ENCODE data around the gene CACNA1A.

DNA sequence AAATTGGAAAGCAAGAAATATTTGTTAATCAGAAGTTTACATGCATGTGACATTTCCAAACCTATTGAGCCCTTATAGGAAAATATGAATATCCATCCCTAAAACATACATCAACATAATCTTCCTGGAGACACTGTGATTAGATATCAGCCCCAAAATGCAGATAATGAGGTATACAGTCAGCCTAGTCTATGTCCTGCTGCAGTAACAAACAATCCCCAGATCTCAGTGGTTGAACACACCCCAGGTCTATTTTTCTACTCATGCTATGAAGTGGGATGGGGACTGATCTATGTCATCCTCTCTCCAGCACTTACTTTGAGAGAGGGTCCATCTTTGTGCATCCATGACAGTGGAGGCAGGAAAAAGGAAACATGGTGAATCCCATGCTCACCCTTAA is 31.2 kb downstream of the CACNA1A start:
- TF ChIP-seq POLR2A (IDR thresholded peaks at IDR 0.05; ENCODE audit: low read depth, low read length) (no peak), MXI1 (IDR thresholded peaks at IDR 0.05; ENCODE audit: borderline replicate concordance, low read depth, low read length) (no peak), RAD21 (IDR thresholded peaks at IDR 0.05; ENCODE audit: low read length) (no peak), SMC3 (IDR thresholded peaks at IDR 0.05; ENCODE audit: low read depth, low read length) (no peak), MAFK (IDR thresholded peaks at IDR 0.05; ENCODE audit: low read depth, low read length) (no peak), FOS (IDR thresholded peaks at IDR 0.05; ENCODE audit: low read depth, low read length) (no peak), CEBPB (IDR thresholded peaks at IDR 0.05; ENCODE audit: low read depth, low read length) (no peak), RFX5 (IDR thresholded peaks at IDR 0.05; ENCODE audit: low read depth, low read length) (no peak), CHD1 (IDR thresholded peaks at IDR 0.05; ENCODE audit: low read depth, low read length) (no peak)
- TF ChIP-seq, protein P1, sequence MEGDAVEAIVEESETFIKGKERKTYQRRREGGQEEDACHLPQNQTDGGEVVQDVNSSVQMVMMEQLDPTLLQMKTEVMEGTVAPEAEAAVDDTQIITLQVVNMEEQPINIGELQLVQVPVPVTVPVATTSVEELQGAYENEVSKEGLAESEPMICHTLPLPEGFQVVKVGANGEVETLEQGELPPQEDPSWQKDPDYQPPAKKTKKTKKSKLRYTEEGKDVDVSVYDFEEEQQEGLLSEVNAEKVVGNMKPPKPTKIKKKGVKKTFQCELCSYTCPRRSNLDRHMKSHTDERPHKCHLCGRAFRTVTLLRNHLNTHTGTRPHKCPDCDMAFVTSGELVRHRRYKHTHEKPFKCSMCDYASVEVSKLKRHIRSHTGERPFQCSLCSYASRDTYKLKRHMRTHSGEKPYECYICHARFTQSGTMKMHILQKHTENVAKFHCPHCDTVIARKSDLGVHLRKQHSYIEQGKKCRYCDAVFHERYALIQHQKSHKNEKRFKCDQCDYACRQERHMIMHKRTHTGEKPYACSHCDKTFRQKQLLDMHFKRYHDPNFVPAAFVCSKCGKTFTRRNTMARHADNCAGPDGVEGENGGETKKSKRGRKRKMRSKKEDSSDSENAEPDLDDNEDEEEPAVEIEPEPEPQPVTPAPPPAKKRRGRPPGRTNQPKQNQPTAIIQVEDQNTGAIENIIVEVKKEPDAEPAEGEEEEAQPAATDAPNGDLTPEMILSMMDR (conservative IDR thresholded peaks at IDR 0.05; ENCODE audit: low read depth, low read length): no peak
- TF ChIP-seq, protein P2, sequence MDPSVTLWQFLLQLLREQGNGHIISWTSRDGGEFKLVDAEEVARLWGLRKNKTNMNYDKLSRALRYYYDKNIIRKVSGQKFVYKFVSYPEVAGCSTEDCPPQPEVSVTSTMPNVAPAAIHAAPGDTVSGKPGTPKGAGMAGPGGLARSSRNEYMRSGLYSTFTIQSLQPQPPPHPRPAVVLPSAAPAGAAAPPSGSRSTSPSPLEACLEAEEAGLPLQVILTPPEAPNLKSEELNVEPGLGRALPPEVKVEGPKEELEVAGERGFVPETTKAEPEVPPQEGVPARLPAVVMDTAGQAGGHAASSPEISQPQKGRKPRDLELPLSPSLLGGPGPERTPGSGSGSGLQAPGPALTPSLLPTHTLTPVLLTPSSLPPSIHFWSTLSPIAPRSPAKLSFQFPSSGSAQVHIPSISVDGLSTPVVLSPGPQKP (IDR thresholded peaks at IDR 0.05; ENCODE audit: borderline replicate concordance, low read depth, low read length): no peak
- TF ChIP-seq, protein P3, sequence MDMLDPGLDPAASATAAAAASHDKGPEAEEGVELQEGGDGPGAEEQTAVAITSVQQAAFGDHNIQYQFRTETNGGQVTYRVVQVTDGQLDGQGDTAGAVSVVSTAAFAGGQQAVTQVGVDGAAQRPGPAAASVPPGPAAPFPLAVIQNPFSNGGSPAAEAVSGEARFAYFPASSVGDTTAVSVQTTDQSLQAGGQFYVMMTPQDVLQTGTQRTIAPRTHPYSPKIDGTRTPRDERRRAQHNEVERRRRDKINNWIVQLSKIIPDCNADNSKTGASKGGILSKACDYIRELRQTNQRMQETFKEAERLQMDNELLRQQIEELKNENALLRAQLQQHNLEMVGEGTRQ (IDR thresholded peaks at IDR 0.05; ENCODE audit: low read depth, low read length): no peak

Measured in IMR-90 (cell line).